ENCODE results near the gene TAOK3. TPM values are rescaled to one million over a fixed set of nuclear protein-coding genes. Genes with fewer than 3 reads are reported as not detected.

The TAOK3 gene
- total and polyA plus RNA-seq, 9 of the 15 experiments (the other 6 are each of a cell fraction or from before 2014, with no cell fraction given), result 24.3 to 83.5 (median 47.1) TPM

DNA sequence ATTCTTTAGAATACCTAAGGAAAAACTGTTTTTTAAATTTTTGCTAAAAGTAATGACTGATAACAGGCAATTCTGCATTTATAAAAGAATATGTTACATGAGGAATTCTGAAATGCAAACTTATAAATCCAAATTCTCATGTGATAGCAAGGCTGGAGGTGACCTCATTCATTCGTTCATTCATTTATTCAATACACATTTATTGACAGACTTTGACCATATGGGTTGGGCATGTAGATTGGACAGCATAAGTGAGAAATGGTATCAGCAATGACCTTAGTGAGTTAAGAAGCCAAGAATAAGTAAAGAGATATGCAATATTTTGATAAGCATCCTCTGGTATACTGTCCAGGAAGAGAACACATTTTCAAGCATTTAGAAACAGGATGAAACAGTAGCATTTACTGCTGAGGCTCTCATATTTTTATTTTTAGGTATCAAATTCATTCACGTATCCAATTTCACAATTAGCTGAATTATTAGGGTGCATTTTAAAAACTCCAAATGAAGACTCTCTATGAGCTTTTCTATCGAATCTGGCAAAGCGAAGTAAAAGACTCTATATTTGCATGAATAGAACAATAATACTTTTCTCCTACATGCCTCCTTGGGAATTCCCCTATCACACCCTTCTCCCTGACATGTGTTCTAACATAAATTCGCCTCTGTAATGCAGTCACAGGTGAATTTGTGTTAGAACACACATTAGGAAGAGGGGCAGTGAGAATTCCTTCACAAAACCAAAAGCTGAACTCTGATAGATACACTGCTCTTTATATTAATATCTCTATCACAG lies 186.9 kb downstream of the TAOK3 start:
- in situ Hi-C loops (cut with MboI), result loop anchor here (25.0 kb wide), 1 partner anchor 177 kb away; the partner anchor contains the start of gene TAOK3
- intact Hi-C loops (cut with micrococcal nuclease), result loop anchor here (10.0 kb wide), 1 partner anchor 311 kb away; no protein-coding TSS in a partner anchor
- no peaks in the 10 kb centered on the region for H4K20me1 ChIP-seq (replicated peaks; ENCODE audit: control insufficient read depth, insufficient read depth, low read length)
- H3K27ac ChIP-seq (ENCODE audit: extremely low read depth, low read depth, low read length), result no peak overlapping the region
- ATAC-seq, result no peak
- no peaks in the 10 kb centered on the region for H3K27me3 ChIP-seq (ENCODE audit: control insufficient read depth in 2 of 2, insufficient read depth in 2 of 2, low read length in 2 of 2)
- no peaks in the 10 kb centered on the region for H3K79me2 ChIP-seq (ENCODE audit: control insufficient read depth, insufficient read depth, low read length)
- no peak overlapping the region for H3K4me2 ChIP-seq (ENCODE audit: insufficient read depth, low read length)
- POLR2A ChIA-PET, result no interaction called here
- H3K9ac ChIP-seq (ENCODE audit: insufficient read depth in 1 of 2, low read depth in 2 of 2, low read length in 2 of 2), result no peak overlapping the region
- BruUV-seq (replicated peaks), result no TSS peak
- no peaks in the 10 kb centered on the region for H3K9me3 ChIP-seq (replicated peaks; ENCODE audit: control insufficient read depth, insufficient read depth, low read depth, low read length)
- H3K9me1 ChIP-seq (ENCODE audit: control insufficient read depth, insufficient read depth, low read length), result no peaks in the 10 kb centered on the region
- CTCF ChIA-PET (ENCODE audit: low intra/inter-chr PET ratio), result no interaction called here
- no peak overlapping the region for H2AFZ ChIP-seq (ENCODE audit: low read depth, low read length)
- H3K36me3 ChIP-seq (ENCODE audit: control insufficient read depth, insufficient read depth, low read length), result peaks cover 29% of the 10 kb centered on the region; the same call in 2 of the 3 replicates
- 73% methylated on average over 5 of the region's 5 CpGs for WGBS (ENCODE audit: insufficient coverage, low coverage, missing lambda C conversion rate)
- TF ChIP-seq ZNF24 (IDR thresholded peaks at IDR 0.05) (peak; percentile 71; the same call in 1 of the 2 replicates), ZNF184 (CRISPR knock-in tag; IDR thresholded peaks at IDR 0.05) (no peak), ZNF445 (CRISPR knock-in tag; IDR thresholded peaks at IDR 0.05; ENCODE audit: low read depth) (no peak), DPF2 (IDR thresholded peaks at IDR 0.05) (no peak)
- DNase-seq (ENCODE audit: extremely low read depth in 1 of 4, low spot score in 3 of 4), result no peak
- peaks cover 0 to 12% of the 10 kb centered on the region in 2 experiments; a peak in 3 of 5 replicates for H3K4me1 ChIP-seq (replicated peaks in 1 of 2; ENCODE audit: control insufficient read depth in 2 of 2, insufficient read depth in 2 of 2, low read length in 2 of 2)
- H3K4me3 ChIP-seq, result no peak overlapping the region
- no peak for FAIRE-seq

DNA sequence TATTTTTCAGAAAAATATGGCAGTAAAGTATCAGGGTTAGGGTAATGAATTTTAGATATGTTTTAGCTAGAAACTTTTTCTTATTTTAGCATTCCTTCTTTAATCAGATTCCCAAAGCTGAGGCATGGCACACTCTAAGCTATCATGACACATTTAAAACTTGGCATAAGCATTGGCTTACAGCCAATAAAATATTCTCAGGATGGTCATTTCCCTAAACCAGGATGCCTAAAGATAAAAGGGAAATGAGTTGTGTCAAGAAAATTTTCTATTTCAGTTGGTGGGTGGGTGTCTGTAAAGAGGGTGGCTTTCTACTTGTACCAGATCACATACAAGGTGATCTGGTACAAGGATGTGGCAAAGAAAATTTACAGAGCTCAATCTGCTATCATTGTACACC lies 189.0 kb downstream of the TAOK3 start:
- H3K36me3 ChIP-seq (ENCODE audit: control insufficient read depth, insufficient read depth, low read length), result peaks cover 38% of the 10 kb centered on the region; the same call in 2 of the 3 replicates
- intact Hi-C loops (cut with micrococcal nuclease), result loop anchor here (5.0 to 10.0 kb wide), 2 partner anchors 61 to 309 kb away; no protein-coding TSS in a partner anchor
- no peaks in the 10 kb centered on the region for H3K9me1 ChIP-seq (ENCODE audit: control insufficient read depth, insufficient read depth, low read length)
- no peaks in the 10 kb centered on the region for H3K27me3 ChIP-seq (ENCODE audit: control insufficient read depth in 2 of 2, insufficient read depth in 2 of 2, low read length in 2 of 2)
- DNase-seq (ENCODE audit: extremely low read depth in 1 of 4, low spot score in 3 of 4) (no peak), FAIRE-seq (no peak), ATAC-seq (no peak)
- no peak overlapping the region for H2AFZ ChIP-seq (ENCODE audit: low read depth, low read length)
- TF ChIP-seq RAD51 (IDR thresholded peaks at IDR 0.05; ENCODE audit: borderline replicate concordance, low read depth) (no peak), NFIC (IDR thresholded peaks at IDR 0.05) (peak; percentile 63), ZNF408 (CRISPR knock-in tag; IDR thresholded peaks at IDR 0.05; ENCODE audit: low read depth) (no peak), ZNF445 (CRISPR knock-in tag; IDR thresholded peaks at IDR 0.05; ENCODE audit: low read depth) (no peak), CBX8 (IDR thresholded peaks at IDR 0.05; ENCODE audit: borderline replicate concordance, extremely low read depth, low read depth, low read length, poor library complexity, severe bottlenecking) (no peak), ESRRB (CRISPR knock-in tag; IDR thresholded peaks at IDR 0.05; ENCODE audit: borderline replicate concordance) (no peak)
- in situ Hi-C loops (cut with MboI), result loop anchor here (25.0 kb wide), 1 partner anchor 179 kb away; the partner anchor contains the start of gene TAOK3
- H3K9me3 ChIP-seq (replicated peaks; ENCODE audit: control insufficient read depth, insufficient read depth, low read depth, low read length), result no peaks in the 10 kb centered on the region
- ChIA-PET POLR2A (interaction anchor here (1.0 to 2.7 kb wide), 5 partner anchors 15 to 192 kb away, joined by 3 to 14 read pairs (median 5); partner anchors contain the start of gene SUDS3), CTCF (ENCODE audit: low intra/inter-chr PET ratio) (interaction anchor here (3.5 kb wide), 1 partner anchor 193 kb away, joined by 62 read pairs; the partner anchor contains the start of gene SUDS3)
- H3K79me2 ChIP-seq (ENCODE audit: control insufficient read depth, insufficient read depth, low read length), result no peaks in the 10 kb centered on the region
- H3K4me3 ChIP-seq, result no peak overlapping the region
- no TSS peak for BruUV-seq (replicated peaks)
- H3K4me1 ChIP-seq (replicated peaks in 1 of 2; ENCODE audit: control insufficient read depth in 2 of 2, insufficient read depth in 2 of 2, low read length in 2 of 2), result peaks cover 0 to 12% of the 10 kb centered on the region in 2 experiments; a peak in 3 of 5 replicates
- no peak overlapping the region for H3K9ac ChIP-seq (ENCODE audit: insufficient read depth in 1 of 2, low read depth in 2 of 2, low read length in 2 of 2)
- no peak overlapping the region for H3K27ac ChIP-seq (ENCODE audit: extremely low read depth, low read depth, low read length)
- H3K4me2 ChIP-seq (ENCODE audit: insufficient read depth, low read length), result no peak overlapping the region
- no peaks in the 10 kb centered on the region for H4K20me1 ChIP-seq (replicated peaks; ENCODE audit: control insufficient read depth, insufficient read depth, low read length)

Measured in K562 (cell line).